Trophoblast cell (in vitro differentiated cells and primary cell): ENCODE results near the gene ZMYND12.

Experiments used
- DNase-seq, 2 donors: peaks; one replicate each; pipeline ENCODE4 v3.0.0-alpha.2; 2016
- H2AFZ ChIP-seq: 2 replicates; pipeline ENCODE4 v1.6.1; 2013; ENCODE audit warnings: low read length, moderate library complexity, mild to moderate bottlenecking; ENCODE audit not compliant: insufficient read depth, poor library complexity
- H2AK5ac ChIP-seq: 2 replicates; pipeline ENCODE4 v1.6.1; 2013; ENCODE audit warnings: mild to moderate bottlenecking, low read length
- H2BK120ac ChIP-seq: 2 replicates; pipeline ENCODE4 v1.6.1; 2013; ENCODE audit warnings: low read length, mild to moderate bottlenecking, moderate library complexity; ENCODE audit not compliant: insufficient read depth, poor library complexity
- H2BK12ac ChIP-seq: 2 replicates; pipeline ENCODE4 v1.6.1; 2013; ENCODE audit warnings: mild to moderate bottlenecking, low read length, moderate library complexity
- H2BK5ac ChIP-seq: 2 replicates; pipeline ENCODE4 v1.6.1; 2013; ENCODE audit warnings: low read length, low read depth, moderate library complexity, mild to moderate bottlenecking; ENCODE audit not compliant: poor library complexity
- H3K14ac ChIP-seq: 2 replicates; pipeline ENCODE4 v1.6.1; 2013; ENCODE audit warnings: mild to moderate bottlenecking, low read length
- H3K18ac ChIP-seq: 2 replicates; pipeline ENCODE4 v1.6.1; 2013; ENCODE audit warnings: mild to moderate bottlenecking, low read length
- H3K23ac ChIP-seq: 2 replicates; pipeline ENCODE4 v1.6.1; 2013; ENCODE audit warnings: low read length
- H3K27ac ChIP-seq: 2 replicates; pipeline ENCODE4 v1.5.1; 2013; ENCODE audit warnings: low read depth, mild to moderate bottlenecking, inconsistent platforms, low read length, moderate library complexity
- H3K27me3 ChIP-seq: 2 replicates; pipeline ENCODE4 v1.6.1; 2013; ENCODE audit warnings: inconsistent platforms, mild to moderate bottlenecking, low read length, moderate library complexity; ENCODE audit not compliant: insufficient read depth
- H3K36me3 ChIP-seq, 2 experiments: 1 replicate in 1 of 2; 2 replicates in 1 of 2; pipeline ENCODE4 v1.6.1; 2013; ENCODE audit warnings: low read length in 2 of 2, mild to moderate bottlenecking in 2 of 2, moderate library complexity in 1 of 2; ENCODE audit not compliant: insufficient read depth in 2 of 2, control insufficient read depth in 1 of 2
- H3K4ac ChIP-seq: 2 replicates; pipeline ENCODE4 v1.6.1; 2013; ENCODE audit warnings: low read depth, mild to moderate bottlenecking, low read length, moderate library complexity
- H3K4me1 ChIP-seq, 2 experiments: 1 replicate in 1 of 2; 2 replicates in 1 of 2; pipeline ENCODE4 v1.6.1; 2013; ENCODE audit warnings: low read length in 2 of 2, mild to moderate bottlenecking in 2 of 2, moderate library complexity in 1 of 2; ENCODE audit not compliant: insufficient read depth in 2 of 2, control insufficient read depth in 1 of 2
- H3K4me2 ChIP-seq: 2 replicates; pipeline ENCODE4 v1.6.1; 2013; ENCODE audit warnings: inconsistent platforms, mild to moderate bottlenecking, low read length, moderate library complexity
- H3K4me3 ChIP-seq: 2 replicates; pipeline ENCODE4 v1.5.1; 2013; ENCODE audit warnings: mild to moderate bottlenecking, low read depth, low read length, inconsistent platforms
- H3K79me1 ChIP-seq: one replicate; pipeline ENCODE4 v1.6.1; 2013; ENCODE audit warnings: low read length
- H3K79me2 ChIP-seq: 2 replicates; pipeline ENCODE4 v1.6.1; 2013; ENCODE audit warnings: low read length, mild to moderate bottlenecking; ENCODE audit not compliant: control insufficient read depth, insufficient read depth, poor library complexity
- H3K9ac ChIP-seq: 2 replicates; pipeline ENCODE4 v1.6.1; 2013; ENCODE audit warnings: mild to moderate bottlenecking, low read length
- H3K9me3 ChIP-seq: 2 replicates; pipeline ENCODE4 v1.6.1; 2013; ENCODE audit warnings: low read depth, mild to moderate bottlenecking, control low read depth, inconsistent platforms, low read length; ENCODE audit not compliant: insufficient read depth
- H4K12ac ChIP-seq: 2 replicates; pipeline ENCODE4 v1.6.1; 2013; ENCODE audit warnings: low read depth, mild to moderate bottlenecking, low read length, moderate library complexity
- H4K8ac ChIP-seq: 2 replicates; pipeline ENCODE4 v1.6.1; 2013; ENCODE audit warnings: low read depth, mild to moderate bottlenecking, low read length, moderate library complexity
- H4K91ac ChIP-seq: one replicate; pipeline ENCODE4 v1.6.1; 2013; ENCODE audit warnings: low read depth, mild to moderate bottlenecking, low read length, moderate library complexity
- WGBS: extraction: QIAGEN DNeasy Blood & Tissue Kit; methylation state at CpG from one replicate; pipeline ENCODE4 v1.1.7; 2013; ENCODE audit warnings: missing lambda C conversion rate; ENCODE audit not compliant: insufficient read length, insufficient coverage; ENCODE audit errors: extremely low coverage; 5-methylcytosine and 5-hydroxymethylcytosine counted together

The ZMYND12 gene

GRCh38 chr1:42466030-42466429 is 10.2 kb upstream of the ZMYND12 start:
- Histone ChIP-seq H3K4me3 (no peak overlapping the region), H3K79me2 (no peaks in the 10 kb centered on the region), H2BK120ac (no peak overlapping the region), H4K12ac (no peak overlapping the region), H3K23ac (no peak overlapping the region), H3K4me2 (no peak overlapping the region), H3K9ac (no peak overlapping the region), H3K27me3 (no peaks in the 10 kb centered on the region), H3K4me1 (peaks cover 0 to 2% of the 10 kb centered on the region in 2 experiments), H3K27ac (no peak overlapping the region), H3K36me3 (peaks cover 0 to 2% of the 10 kb centered on the region in 2 experiments), H2BK5ac (no peak overlapping the region), H4K8ac (no peak overlapping the region), H3K79me1 (no peaks in the 10 kb centered on the region), H3K9me3 (no peaks in the 10 kb centered on the region), H2BK12ac (no peak overlapping the region), H2AFZ (no peak overlapping the region), H2AK5ac (no peak overlapping the region), H3K4ac (no peak overlapping the region), H4K91ac (no peak overlapping the region), H3K18ac (no peak overlapping the region), H3K14ac (no peak overlapping the region)
- peak in 1 of 2 donors; percentile 66 for DNase-seq
- WGBS: no CpG with 5 or more reads among the region's 2 CpGs

GRCh38 chr1:42463921-42464320 is 8.1 kb upstream of the ZMYND12 start:
- Histone ChIP-seq H3K18ac (no peak overlapping the region), H4K8ac (no peak overlapping the region), H3K27ac (no peak overlapping the region), H3K79me1 (no peaks in the 10 kb centered on the region), H3K23ac (no peak overlapping the region), H2AK5ac (no peak overlapping the region), H2BK5ac (no peak overlapping the region), H3K4me2 (peak overlapping the region; percentile 96), H4K12ac (no peak overlapping the region), H3K4me3 (no peak overlapping the region), H3K36me3 (peaks cover 0 to 5% of the 10 kb centered on the region in 2 experiments), H2BK12ac (no peak overlapping the region), H3K14ac (no peak overlapping the region), H3K4ac (no peak overlapping the region), H3K9me3 (no peaks in the 10 kb centered on the region), H3K27me3 (no peaks in the 10 kb centered on the region), H4K91ac (no peak overlapping the region), H3K79me2 (no peaks in the 10 kb centered on the region), H2BK120ac (no peak overlapping the region), H2AFZ (no peak overlapping the region), H3K4me1 (peaks cover 0 to 2% of the 10 kb centered on the region in 2 experiments), H3K9ac (no peak overlapping the region)
- no CpG with 5 or more reads among the region's 3 CpGs for WGBS
- peak; percentile 27 to 82 for DNase-seq

- Histone ChIP-seq H3K9me3 (no peaks in the 10 kb centered on the region), H3K4me1 (peaks cover 0 to 2% of the 10 kb centered on the region in 2 experiments), H4K12ac (no peak within 1 kb of the TSS), H3K9ac (no peak within 1 kb of the TSS), H2AFZ (peak within 1 kb of the TSS; percentile 69), H3K79me1 (no peaks in the 10 kb centered on the region), H3K4ac (no peak within 1 kb of the TSS), H3K18ac (no peak within 1 kb of the TSS), H2BK120ac (no peak within 1 kb of the TSS), H3K36me3 (peaks cover 0 to 6% of the 10 kb centered on the region in 2 experiments), H2BK5ac (no peak within 1 kb of the TSS), H4K91ac (no peak within 1 kb of the TSS), H3K79me2 (no peaks in the 10 kb centered on the region), H3K27ac (no peak within 1 kb of the TSS), H2BK12ac (no peak within 1 kb of the TSS), H2AK5ac (no peak within 1 kb of the TSS), H3K4me3 (peak within 1 kb of the TSS; percentile 80), H3K4me2 (peak within 1 kb of the TSS; percentile 96), H3K27me3 (no peaks in the 10 kb centered on the region), H3K14ac (no peak within 1 kb of the TSS), H4K8ac (no peak within 1 kb of the TSS), H3K23ac (no peak within 1 kb of the TSS)
- DNase-seq: peak; percentile 98 to 100
- WGBS: no CpG with 5 or more reads among the region's 59 CpGs
These were observed 7.3 kb upstream of the ZMYND12 start, which contains the start of gene CCDC30 for GRCh38 chr1:42462828-42463763. Gene CCDC30 (plus strand): TSS chr1:42463286. CDS start chr1:42480552, 17,266 bp downstream.

- peaks cover 4% of the 10 kb centered on the region for H3K79me1 ChIP-seq
- H2BK5ac ChIP-seq: no peak overlapping the region
- H3K4me3 ChIP-seq: no peak overlapping the region
- no peak overlapping the region for H2AFZ ChIP-seq
- no peak overlapping the region for H3K18ac ChIP-seq
- peaks cover 6% of the 10 kb centered on the region for H3K79me2 ChIP-seq
- no CpG with 5 or more reads among the region's 2 CpGs for WGBS
- peaks cover 0 to 8% of the 10 kb centered on the region in 2 experiments for H3K36me3 ChIP-seq
- no peak overlapping the region for H3K14ac ChIP-seq
- no peaks in the 10 kb centered on the region for H3K9me3 ChIP-seq
- no peak overlapping the region for H3K23ac ChIP-seq
- H2BK12ac ChIP-seq: no peak overlapping the region
- no peak overlapping the region for H4K8ac ChIP-seq
- peaks cover 5 to 6% of the 10 kb centered on the region in 2 experiments for H3K4me1 ChIP-seq
- H3K4ac ChIP-seq: no peak overlapping the region
- no peak overlapping the region for H3K9ac ChIP-seq
- H2AK5ac ChIP-seq: no peak overlapping the region
- H4K91ac ChIP-seq: no peak overlapping the region
- no peak overlapping the region for H4K12ac ChIP-seq
- no peak overlapping the region for H3K4me2 ChIP-seq
- no peak overlapping the region for H2BK120ac ChIP-seq
- H3K27ac ChIP-seq: no peak overlapping the region
- H3K27me3 ChIP-seq: no peaks in the 10 kb centered on the region
- DNase-seq: no peak
These were observed 5.4 kb upstream of the ZMYND12 start for GRCh38 chr1:42461196-42461595.
